ENCODE measurements around the gene B4GALT1.

B4GALT1 gene

GRCh38 chr9:33202018-33202417 is 34.9 kb upstream of the B4GALT1 start:
- ChIA-PET CTCF (no interaction called here), POLR2A (no interaction called here)
- TF ChIP-seq ZNF384 (IDR thresholded peaks at IDR 0.05), result no peak
- TF ChIP-seq, protein P1, sequence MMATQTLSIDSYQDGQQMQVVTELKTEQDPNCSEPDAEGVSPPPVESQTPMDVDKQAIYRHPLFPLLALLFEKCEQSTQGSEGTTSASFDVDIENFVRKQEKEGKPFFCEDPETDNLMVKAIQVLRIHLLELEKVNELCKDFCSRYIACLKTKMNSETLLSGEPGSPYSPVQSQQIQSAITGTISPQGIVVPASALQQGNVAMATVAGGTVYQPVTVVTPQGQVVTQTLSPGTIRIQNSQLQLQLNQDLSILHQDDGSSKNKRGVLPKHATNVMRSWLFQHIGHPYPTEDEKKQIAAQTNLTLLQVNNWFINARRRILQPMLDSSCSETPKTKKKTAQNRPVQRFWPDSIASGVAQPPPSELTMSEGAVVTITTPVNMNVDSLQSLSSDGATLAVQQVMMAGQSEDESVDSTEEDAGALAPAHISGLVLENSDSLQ (IDR thresholded peaks at IDR 0.05), result no peak
- TF ChIP-seq BHLHE40 (IDR thresholded peaks at IDR 0.05; ENCODE audit: borderline replicate concordance), result no peak
- no peak for TF ChIP-seq HDGF (IDR thresholded peaks at IDR 0.05; ENCODE audit: borderline replicate concordance)
- TF ChIP-seq SUZ12 (IDR thresholded peaks at IDR 0.05), result no peak
- TF ChIP-seq FOXA1 (IDR thresholded peaks at IDR 0.05), result no peak
- no peak for TF ChIP-seq FOXM1 (IDR thresholded peaks at IDR 0.05; ENCODE audit: borderline replicate concordance)
- no peak for TF ChIP-seq SP1 (IDR thresholded peaks at IDR 0.05)
- TF ChIP-seq NFRKB (IDR thresholded peaks at IDR 0.05), result no peak
- TF ChIP-seq FOXK2 (IDR thresholded peaks at IDR 0.05), result no peak
- no peak for TF ChIP-seq TARDBP (IDR thresholded peaks at IDR 0.05)
- TF ChIP-seq ARNT (IDR thresholded peaks at IDR 0.05), result no peak
- TF ChIP-seq CTBP1 (IDR thresholded peaks at IDR 0.05; ENCODE audit: borderline replicate concordance), result no peak
- TF ChIP-seq L3MBTL2 (conservative IDR thresholded peaks at IDR 0.05), result no peak
- no peak for DNase-seq (ENCODE audit: extremely low spot score)

- CTCF ChIA-PET, result no interaction called here
- POLR2A ChIA-PET, result no interaction called here
- no peak for TF ChIP-seq L3MBTL2 (conservative IDR thresholded peaks at IDR 0.05)
- no peak for TF ChIP-seq HDGF (IDR thresholded peaks at IDR 0.05; ENCODE audit: borderline replicate concordance)
- no peak for TF ChIP-seq FOXM1 (IDR thresholded peaks at IDR 0.05; ENCODE audit: borderline replicate concordance)
- no peak for TF ChIP-seq TARDBP (IDR thresholded peaks at IDR 0.05)
- no peak for TF ChIP-seq LEF1 (IDR thresholded peaks at IDR 0.05; ENCODE audit: borderline replicate concordance)
- no peak for TF ChIP-seq BHLHE40 (IDR thresholded peaks at IDR 0.05; ENCODE audit: borderline replicate concordance)
- no peak for TF ChIP-seq CTBP1 (IDR thresholded peaks at IDR 0.05; ENCODE audit: borderline replicate concordance)
- TF ChIP-seq SUZ12 (IDR thresholded peaks at IDR 0.05), result no peak
- no peak for TF ChIP-seq FOXK2 (IDR thresholded peaks at IDR 0.05)
- no peak for TF ChIP-seq ARNT (IDR thresholded peaks at IDR 0.05)
- no peak for TF ChIP-seq FOXA1 (IDR thresholded peaks at IDR 0.05)
- TF ChIP-seq, protein P1 (IDR thresholded peaks at IDR 0.05), result no peak
- DNase-seq (ENCODE audit: extremely low spot score), result no peak
Measured at GRCh38 chr9:33198165-33198564, 31.0 kb upstream of the B4GALT1 start.

GRCh38 chr9:33197279-33198152 is 30.4 kb upstream of the B4GALT1 start:
- ChIA-PET CTCF (no interaction called here), POLR2A (no interaction called here)
- TF ChIP-seq BHLHE40 (IDR thresholded peaks at IDR 0.05; ENCODE audit: borderline replicate concordance) (no peak), SUZ12 (IDR thresholded peaks at IDR 0.05) (no peak), TARDBP (IDR thresholded peaks at IDR 0.05) (no peak), ARNT (IDR thresholded peaks at IDR 0.05) (no peak), FOXK2 (IDR thresholded peaks at IDR 0.05) (no peak), CTBP1 (IDR thresholded peaks at IDR 0.05; ENCODE audit: borderline replicate concordance) (no peak), NFRKB (IDR thresholded peaks at IDR 0.05) (no peak), FOXA1 (IDR thresholded peaks at IDR 0.05) (no peak), HDGF (IDR thresholded peaks at IDR 0.05; ENCODE audit: borderline replicate concordance) (no peak), SP1 (IDR thresholded peaks at IDR 0.05) (no peak), FOXM1 (IDR thresholded peaks at IDR 0.05; ENCODE audit: borderline replicate concordance) (no peak), ZNF384 (IDR thresholded peaks at IDR 0.05) (no peak), LEF1 (IDR thresholded peaks at IDR 0.05; ENCODE audit: borderline replicate concordance) (no peak), ELF4 (IDR thresholded peaks at IDR 0.05) (no peak), L3MBTL2 (conservative IDR thresholded peaks at IDR 0.05) (no peak)
- TF ChIP-seq, protein P1 (IDR thresholded peaks at IDR 0.05), result no peak
- DNase-seq (ENCODE audit: extremely low spot score), result no peak

DNA sequence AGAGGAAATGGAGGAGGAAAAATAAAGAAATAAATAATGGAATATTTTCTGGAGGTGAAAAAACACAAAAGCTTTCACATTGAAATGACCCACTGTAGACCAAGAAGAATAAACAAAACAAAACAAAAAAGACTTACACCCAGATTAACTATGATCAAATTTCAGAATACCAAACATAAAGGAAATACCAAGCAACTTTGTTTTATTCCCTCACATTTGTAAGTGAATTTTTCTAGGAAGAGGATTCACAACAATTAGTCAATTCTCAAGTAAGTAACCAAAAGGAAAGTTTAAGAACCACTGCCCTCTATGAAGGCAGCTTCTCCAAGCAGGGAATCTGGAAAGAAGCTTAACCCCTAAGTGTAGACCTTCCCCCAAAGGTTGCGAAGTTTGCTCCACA is 29.6 kb upstream of the B4GALT1 start:
- ChIA-PET POLR2A (no interaction called here), CTCF (no interaction called here)
- TF ChIP-seq, protein P1 (IDR thresholded peaks at IDR 0.05), result no peak
- TF ChIP-seq CTBP1 (IDR thresholded peaks at IDR 0.05; ENCODE audit: borderline replicate concordance) (no peak), SP1 (IDR thresholded peaks at IDR 0.05) (no peak), FOXM1 (IDR thresholded peaks at IDR 0.05; ENCODE audit: borderline replicate concordance) (no peak), FOXA1 (IDR thresholded peaks at IDR 0.05) (no peak), ELF4 (IDR thresholded peaks at IDR 0.05) (no peak), ARNT (IDR thresholded peaks at IDR 0.05) (no peak), HDGF (IDR thresholded peaks at IDR 0.05; ENCODE audit: borderline replicate concordance) (no peak), FOXK2 (IDR thresholded peaks at IDR 0.05) (no peak), ZNF384 (IDR thresholded peaks at IDR 0.05) (no peak), SUZ12 (IDR thresholded peaks at IDR 0.05) (no peak), NFRKB (IDR thresholded peaks at IDR 0.05) (no peak), LEF1 (IDR thresholded peaks at IDR 0.05; ENCODE audit: borderline replicate concordance) (no peak)
- DNase-seq (ENCODE audit: extremely low spot score), result no peak

DNA sequence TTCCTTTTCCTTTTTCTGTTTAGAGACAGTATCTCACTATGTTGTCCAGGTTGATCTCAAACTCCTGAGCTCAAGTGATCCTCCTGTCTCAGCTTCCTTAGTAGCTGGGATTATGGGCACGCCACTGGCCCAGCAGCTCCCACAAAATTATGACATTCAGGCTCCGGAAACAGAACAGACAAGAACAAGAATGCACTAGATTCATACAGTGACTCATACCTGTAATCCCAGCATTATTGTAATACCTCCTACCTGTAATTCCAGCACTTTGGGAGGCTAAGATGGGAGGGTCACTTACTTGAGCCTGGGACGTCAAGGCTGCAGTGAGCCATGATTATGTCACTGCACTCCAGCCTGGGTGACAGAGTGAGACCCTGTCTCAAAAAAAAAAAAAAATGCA is 26.7 kb upstream of the B4GALT1 start:
- POLR2A ChIA-PET, result no interaction called here
- DNase-seq (ENCODE audit: extremely low spot score), result no peak
- CTCF ChIA-PET, result no interaction called here
- no peak for TF ChIP-seq TARDBP (IDR thresholded peaks at IDR 0.05)
- no peak for TF ChIP-seq ARNT (IDR thresholded peaks at IDR 0.05)
- no peak for TF ChIP-seq LEF1 (IDR thresholded peaks at IDR 0.05; ENCODE audit: borderline replicate concordance)
- no peak for TF ChIP-seq ZNF384 (IDR thresholded peaks at IDR 0.05)
- no peak for TF ChIP-seq L3MBTL2 (conservative IDR thresholded peaks at IDR 0.05)
- no peak for TF ChIP-seq BHLHE40 (IDR thresholded peaks at IDR 0.05; ENCODE audit: borderline replicate concordance)
- no peak for TF ChIP-seq FOXK2 (IDR thresholded peaks at IDR 0.05)
- no peak for TF ChIP-seq FOXA1 (IDR thresholded peaks at IDR 0.05)
- TF ChIP-seq SP1 (IDR thresholded peaks at IDR 0.05), result no peak

Measured in HEK293T (cell line).